ENCODE measurements around the gene RPS6KA6.

RPS6KA6 gene

GRCh38 chrX:84189125-84189524 is 1.1 kb upstream of the RPS6KA6 start (continued):
- TF ChIP-seq PRDM10 (tag by site-specific recombination; IDR thresholded peaks at IDR 0.05) (no peak), REST (tag by site-specific recombination; IDR thresholded peaks at IDR 0.05) (no peak), ZNF121 (tag by site-specific recombination; IDR thresholded peaks at IDR 0.05) (no peak)

- no peaks in the 10 kb centered on the region; the same call in 1 of the 2 replicates for H3K4me1 ChIP-seq (ENCODE audit: control insufficient read depth, insufficient read depth, low read length)
- ChIA-PET POLR2A (no interaction called here), CTCF (interaction anchor here (0.8 kb wide), 1 partner anchor 67 kb away, joined by 7 read pairs; no protein-coding TSS in a partner anchor)
- peaks cover 4% of the 10 kb centered on the region for H3K9me3 ChIP-seq (ENCODE audit: control insufficient read depth, insufficient read depth, low read depth, low read length)
- TF ChIP-seq ZXDB (tag by site-specific recombination; IDR thresholded peaks at IDR 0.05): peak; percentile 56
- TF ChIP-seq ZNF664 (tag by site-specific recombination; IDR thresholded peaks at IDR 0.05): no peak
- no peak for TF ChIP-seq ZNF677 (tag by site-specific recombination; IDR thresholded peaks at IDR 0.05)
- TF ChIP-seq ZNF398 (tag by site-specific recombination; IDR thresholded peaks at IDR 0.05): peak; percentile 35; the same call in 1 of the 2 replicates
- TF ChIP-seq GLIS2 (tag by site-specific recombination; IDR thresholded peaks at IDR 0.05): peak; percentile 23; the same call in 1 of the 2 replicates
- no peak for TF ChIP-seq ZNF626 (tag by site-specific recombination; IDR thresholded peaks at IDR 0.05)
- TF ChIP-seq ZBTB20 (tag by site-specific recombination; IDR thresholded peaks at IDR 0.05): peak; percentile 54; the same call in 1 of the 2 replicates
- peak; percentile 75 for TF ChIP-seq PRDM10 (tag by site-specific recombination; IDR thresholded peaks at IDR 0.05)
- peak overlapping the region; percentile 48 for H3K4me3 ChIP-seq (ENCODE audit: low read depth, low read length)
- H3K36me3 ChIP-seq (ENCODE audit: control insufficient read depth in 2 of 2, insufficient read depth in 1 of 2, low read length in 2 of 2): no peaks in the 10 kb centered on the region
- peak overlapping the region; percentile 43; the same call in 1 of the 2 replicates for H3K27ac ChIP-seq (ENCODE audit: extremely low read depth, low read depth, low read length)
Measured at GRCh38 chrX:84188320-84188834, 378 bp upstream of the RPS6KA6 start.

Measured in HEK293 (cell line).